GM19193 (cell line): Measurements from ENCODE around the gene SLC6A7.

Experiments
- POLR2A ChIP-seq: IDR thresholded peaks from 4 replicates; pipeline ENCODE4 v1.6.1; 2011; ENCODE audit not compliant: insufficient read depth, insufficient read length; ENCODE audit errors: extremely low read depth

Gene SLC6A7

DNA sequence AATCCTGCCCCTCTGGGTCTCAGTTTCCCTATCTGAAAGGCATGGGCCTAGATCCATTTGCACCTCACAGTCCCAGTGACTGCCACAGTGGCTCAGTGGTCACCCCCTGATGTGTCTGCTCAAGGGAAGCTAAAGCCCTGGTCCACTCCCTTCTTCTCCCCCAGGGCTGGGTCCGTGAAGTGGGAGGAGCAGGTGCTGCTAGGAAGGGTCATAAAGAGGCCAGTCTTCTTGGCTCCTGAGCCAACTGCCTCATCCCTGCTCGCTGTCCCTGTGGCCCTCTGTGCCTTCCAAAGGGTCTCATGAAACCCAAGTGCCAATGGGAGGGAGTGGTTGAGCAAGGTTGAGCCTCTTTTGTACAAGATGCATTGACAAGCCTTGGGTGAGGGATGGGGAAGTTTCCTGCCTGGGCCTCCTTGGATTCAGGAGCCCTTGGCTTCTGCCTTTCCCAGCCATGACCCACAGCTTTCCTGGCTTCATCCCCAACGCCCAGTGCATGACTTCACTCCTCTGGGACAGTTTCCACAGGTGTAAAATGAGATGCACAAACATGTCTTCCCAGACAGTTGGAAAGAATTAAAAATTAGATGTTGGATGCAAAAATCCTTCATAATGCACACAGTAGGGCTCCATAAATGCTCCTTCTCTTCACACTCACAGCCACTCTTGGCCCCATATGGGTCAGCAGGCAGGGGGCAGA is 1.6 kb upstream of the SLC6A7 start:
- TF ChIP-seq POLR2A = no peak

DNA sequence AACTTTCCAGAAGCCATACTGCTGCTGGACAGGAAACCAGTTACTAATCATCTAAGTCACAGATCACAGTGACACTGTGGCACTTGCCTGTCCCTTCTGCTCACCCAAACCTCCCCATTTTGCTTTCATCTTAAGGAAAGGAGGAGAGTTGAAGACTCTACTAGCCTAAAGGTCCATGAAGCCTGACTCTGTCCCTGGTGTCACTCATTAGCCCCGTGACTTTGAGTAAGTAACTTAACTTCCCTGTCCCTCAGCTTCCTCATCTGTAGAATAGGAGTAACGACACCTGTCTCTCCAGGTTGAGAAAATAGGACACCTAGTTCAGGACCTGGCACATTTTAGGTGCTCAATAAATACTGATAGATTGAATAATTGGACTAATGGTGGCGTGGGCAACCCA is 536 bp upstream of the SLC6A7 start:
- TF ChIP-seq POLR2A = no peak

DNA sequence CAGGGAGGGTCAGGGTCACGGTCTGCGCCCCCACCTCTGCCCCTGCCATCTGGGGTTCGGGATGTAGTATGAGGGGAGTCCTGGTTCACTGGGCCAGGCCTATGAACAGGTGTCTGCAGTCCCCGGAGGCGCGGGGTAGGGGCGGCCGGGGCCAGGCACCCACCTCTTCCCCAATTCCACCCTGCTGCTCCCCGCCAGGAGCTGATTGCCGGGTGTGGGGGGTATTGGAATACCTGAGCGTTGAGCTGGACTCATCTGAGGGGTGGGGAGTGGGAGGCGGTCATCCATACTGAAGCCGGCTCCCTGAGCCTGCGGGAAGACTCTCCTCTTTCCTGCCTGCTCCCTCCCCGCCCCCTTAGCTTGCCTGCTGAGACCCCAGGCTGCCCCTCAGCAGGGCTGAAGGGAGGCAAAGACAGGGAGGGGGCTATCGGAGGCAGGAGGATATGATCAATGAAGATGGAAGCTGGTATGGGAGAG is 679 bp downstream of the SLC6A7 start:
- TF ChIP-seq POLR2A = no peak

DNA sequence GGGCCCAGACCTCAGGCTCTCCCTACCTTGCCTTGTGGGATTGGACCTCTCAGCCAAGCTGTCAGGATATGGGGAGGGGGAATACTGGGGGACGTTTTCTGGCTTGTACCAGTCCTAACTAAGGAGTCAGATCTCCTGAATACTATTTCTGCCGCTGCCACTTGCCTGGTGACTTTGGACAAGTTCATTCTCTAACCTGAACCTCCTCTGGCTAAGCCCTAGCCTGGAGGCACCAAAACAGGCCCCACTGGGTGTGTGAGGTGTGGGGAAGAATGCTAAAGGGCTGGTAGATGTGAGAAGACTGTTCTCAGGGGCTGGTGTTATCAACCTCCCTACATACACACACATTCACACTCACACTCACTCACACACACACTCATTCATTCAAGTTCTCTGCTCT is 1.1 kb downstream of the SLC6A7 start:
- TF ChIP-seq POLR2A = no peak

DNA sequence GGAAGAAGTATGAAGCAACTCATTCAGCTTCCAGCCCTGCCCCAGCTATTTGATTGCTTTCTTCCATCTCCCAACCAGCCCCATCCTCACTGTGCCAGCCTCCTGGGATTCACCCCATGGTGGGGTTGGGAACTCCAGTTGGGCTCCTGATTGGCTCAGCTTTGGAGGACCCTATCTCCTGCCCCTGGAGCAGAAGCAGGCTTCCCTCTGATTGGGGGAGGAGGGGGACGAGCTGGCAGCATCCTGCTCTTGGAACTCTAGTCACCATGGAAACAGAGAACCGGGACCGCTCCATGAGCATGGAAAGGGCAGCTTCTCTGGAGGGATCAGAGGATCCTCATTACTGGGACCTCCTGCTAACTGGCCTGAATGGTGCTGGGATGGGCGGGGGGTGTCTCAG is 2.6 kb downstream of the SLC6A7 start:
- TF ChIP-seq POLR2A = no peak

DNA sequence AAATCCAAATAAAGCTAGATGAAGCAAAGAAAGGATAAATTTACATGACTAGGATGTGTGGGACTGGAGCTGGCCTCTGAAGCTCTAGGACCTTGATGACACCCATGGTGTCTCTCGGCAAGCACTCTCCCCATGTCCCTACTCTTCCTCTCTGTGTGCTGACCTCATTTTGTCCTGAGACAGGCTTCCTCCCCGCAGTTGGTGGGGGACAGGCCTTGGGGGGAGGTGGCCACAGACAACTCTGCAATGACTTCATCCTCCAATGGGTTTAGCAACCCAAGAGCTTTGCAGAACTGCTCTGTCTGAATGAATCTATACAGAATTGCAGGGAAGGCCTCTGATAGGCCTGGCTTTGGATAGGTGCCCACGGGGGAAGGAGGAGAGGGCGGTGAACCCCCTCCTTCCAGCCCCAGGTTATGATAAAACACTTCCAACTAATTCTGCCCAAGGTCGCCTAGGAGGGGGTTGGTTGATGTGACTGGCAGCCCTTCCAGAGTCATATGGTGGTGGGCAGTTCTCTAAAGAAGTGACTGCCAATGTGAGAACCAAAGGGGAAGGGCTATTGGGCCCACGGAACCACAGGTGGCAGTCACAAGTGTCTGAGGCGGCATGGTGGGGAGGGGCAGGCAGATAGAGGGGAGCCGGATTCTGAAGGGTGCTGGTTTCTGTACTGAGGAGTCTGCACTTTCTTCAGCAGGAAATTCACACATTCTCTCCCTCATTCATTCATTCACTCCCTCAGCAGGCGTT is 6.0 kb downstream of the SLC6A7 start:
- no peak for TF ChIP-seq POLR2A

DNA sequence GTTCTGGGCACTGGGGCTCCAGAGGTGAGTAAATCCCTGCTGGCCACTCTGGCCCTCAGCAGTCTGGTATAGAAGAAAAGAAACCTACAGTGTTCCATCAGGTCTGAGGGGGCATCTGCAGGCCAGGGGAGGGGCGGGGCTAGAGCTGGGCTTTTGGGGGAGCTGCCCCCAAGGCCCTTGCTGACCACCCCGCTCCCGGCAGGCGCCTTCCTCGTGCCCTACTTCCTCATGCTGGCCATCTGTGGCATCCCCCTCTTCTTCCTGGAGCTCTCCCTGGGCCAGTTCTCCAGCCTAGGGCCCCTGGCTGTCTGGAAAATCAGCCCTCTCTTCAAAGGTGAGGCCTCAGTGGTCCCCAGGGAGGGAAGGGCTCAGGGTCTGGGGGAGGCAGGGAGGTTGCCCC is 6.7 kb downstream of the SLC6A7 start:
- no peak for TF ChIP-seq POLR2A

DNA sequence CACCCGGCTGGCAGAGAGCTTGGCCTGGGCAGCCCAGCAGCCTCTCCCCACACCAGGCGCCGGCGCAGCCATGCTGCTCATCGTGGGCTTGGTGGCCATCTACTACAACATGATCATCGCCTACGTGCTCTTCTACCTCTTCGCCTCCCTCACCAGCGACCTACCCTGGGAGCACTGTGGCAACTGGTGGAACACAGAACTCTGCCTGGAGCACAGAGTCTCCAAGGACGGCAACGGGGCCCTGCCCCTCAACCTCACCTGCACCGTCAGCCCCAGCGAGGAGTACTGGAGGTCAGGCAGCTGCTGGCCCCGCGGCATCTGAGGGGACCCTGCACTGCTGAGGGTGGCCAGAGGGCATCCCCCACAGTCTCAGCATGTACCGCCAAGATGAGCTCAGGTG is 7.1 kb downstream of the SLC6A7 start:
- TF ChIP-seq POLR2A = no peak

DNA sequence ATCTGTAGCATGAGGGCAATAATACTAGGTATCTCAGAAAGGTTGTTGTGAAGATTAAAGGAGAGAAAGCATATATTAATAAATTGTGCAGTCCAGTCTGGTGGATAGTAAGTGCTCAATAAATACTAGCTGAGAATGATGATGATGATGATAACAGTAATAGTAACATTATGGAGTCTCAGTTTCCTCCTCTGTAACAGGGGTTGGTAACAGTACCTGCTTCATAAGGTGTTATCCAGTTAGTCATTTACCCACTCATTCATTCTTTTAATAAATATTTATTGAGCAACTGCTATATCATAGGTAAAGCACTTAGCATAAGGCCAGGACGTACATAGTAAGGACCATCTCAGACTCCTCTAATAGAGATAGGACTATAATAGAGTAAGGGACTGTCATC is 7.6 kb downstream of the SLC6A7 start:
- no peak for TF ChIP-seq POLR2A

DNA sequence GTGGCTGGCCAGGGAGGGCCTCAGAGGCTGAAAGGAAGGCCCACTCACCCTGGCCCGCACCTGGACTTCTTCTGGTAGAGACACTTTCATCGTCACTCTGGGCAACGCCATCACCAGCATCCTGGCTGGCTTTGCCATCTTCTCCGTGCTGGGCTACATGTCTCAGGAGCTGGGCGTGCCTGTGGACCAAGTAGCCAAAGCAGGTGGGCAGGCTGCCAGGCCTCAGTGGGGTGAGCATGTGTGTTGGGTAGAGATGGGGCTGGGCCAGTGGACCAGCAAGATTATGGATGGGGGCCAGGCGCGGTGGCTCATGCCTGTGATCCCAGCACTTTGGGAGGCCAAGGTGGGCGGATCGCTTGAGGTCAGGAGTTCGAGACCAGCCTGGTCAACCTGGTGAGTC is 12.6 kb downstream of the SLC6A7 start:
- TF ChIP-seq POLR2A = no peak

DNA sequence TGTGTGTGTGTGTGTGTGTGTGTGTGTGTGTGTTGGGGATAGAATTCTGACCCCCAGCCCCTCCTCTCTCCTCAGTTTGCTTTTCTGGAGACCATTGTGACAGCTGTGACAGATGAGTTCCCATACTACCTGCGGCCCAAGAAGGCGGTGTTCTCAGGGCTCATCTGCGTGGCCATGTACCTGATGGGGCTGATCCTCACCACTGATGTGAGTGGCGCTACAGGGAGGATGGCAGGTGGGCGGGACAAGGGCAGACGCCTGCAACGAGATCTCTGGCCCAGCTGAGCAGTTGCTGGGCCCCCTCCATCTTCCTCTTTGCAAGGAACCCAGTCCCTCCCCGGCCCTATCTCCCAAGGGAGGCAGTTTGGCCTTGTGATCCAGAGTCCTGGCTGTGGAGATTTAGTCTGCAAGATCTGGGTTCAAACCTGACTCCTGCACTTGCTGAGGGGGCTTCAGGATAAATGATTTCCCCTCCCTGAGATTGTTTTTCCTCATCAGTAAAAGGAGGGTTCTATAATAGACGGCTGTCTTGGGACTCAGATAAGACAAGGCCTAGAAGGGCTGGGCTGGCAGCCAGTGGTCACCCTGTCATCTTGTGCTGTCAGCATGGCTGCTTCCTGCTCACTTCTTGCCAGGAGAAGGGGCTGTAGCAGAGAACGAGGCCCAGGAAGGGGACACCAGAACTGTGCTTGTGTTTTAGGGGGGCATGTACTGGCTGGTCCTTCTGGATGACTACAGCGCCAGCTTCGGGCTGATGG is 14.1 kb downstream of the SLC6A7 start:
- no peak for TF ChIP-seq POLR2A

DNA sequence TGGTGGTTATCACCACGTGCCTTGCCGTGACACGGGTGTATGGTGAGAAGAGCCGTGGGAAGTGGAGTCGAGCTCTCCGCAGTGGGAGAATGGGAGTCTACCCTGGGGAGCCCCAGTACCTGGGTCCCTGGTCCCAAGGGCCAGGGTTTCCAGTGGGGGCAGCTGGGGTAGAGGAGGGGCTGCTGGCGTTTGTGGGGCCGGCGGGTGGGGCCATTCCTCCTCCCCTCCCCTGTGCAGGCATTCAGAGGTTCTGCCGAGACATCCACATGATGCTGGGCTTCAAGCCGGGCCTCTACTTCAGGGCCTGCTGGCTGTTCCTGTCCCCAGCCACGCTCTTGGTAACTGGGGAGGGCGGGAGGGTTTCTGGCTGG is 14.7 kb downstream of the SLC6A7 start:
- TF ChIP-seq POLR2A = no peak

DNA sequence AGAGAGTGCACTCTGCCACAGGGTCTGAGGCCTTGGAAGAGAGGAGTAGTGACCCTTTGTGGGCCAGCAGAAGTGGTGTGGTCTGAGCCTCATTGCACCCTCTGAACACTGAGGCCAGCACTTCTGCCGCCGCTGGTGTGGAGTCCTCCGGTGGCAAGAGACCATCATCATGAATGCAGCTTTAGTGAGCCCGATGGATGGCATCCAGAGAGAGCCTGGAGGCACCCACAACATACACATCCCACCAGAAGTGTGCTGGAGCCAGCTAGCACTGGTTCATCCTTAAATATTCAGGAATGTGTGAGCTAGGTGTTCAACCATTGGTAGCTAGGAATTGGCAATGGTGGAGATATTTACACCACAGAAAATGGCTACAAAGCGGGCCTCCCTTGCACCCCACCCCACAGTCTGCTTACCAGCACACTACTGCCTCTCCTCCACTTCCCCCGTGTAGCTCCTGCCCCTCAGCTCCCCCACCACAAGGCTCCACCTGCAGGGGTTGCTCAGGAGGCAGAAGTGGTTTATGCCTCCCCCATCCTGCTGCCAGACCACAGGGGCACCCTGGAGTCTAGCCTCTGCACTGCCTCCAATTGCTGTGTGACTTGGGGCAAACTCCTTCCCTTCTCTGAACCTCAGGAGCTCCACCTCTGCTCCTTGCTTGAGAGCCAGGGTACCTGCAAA is 16.4 kb downstream of the SLC6A7 start:
- TF ChIP-seq POLR2A = no peak

DNA sequence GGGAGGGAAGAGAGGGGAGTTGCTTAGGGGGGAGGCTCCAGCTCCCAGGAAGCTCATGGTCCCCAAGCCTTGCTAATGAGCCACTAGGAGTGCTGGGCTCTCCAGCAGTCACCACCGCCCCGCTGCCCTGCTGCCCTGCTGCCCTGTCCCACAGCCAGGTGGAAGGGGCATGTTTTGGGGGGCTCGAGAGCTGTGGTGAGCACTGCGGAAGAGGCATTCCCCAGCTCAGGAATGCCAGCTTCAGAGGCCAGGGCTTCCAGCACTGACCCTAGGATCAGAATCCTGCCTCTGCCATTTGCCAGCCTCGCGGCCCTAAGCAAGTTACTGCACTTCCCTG is 16.9 kb downstream of the SLC6A7 start:
- no peak for TF ChIP-seq POLR2A

DNA sequence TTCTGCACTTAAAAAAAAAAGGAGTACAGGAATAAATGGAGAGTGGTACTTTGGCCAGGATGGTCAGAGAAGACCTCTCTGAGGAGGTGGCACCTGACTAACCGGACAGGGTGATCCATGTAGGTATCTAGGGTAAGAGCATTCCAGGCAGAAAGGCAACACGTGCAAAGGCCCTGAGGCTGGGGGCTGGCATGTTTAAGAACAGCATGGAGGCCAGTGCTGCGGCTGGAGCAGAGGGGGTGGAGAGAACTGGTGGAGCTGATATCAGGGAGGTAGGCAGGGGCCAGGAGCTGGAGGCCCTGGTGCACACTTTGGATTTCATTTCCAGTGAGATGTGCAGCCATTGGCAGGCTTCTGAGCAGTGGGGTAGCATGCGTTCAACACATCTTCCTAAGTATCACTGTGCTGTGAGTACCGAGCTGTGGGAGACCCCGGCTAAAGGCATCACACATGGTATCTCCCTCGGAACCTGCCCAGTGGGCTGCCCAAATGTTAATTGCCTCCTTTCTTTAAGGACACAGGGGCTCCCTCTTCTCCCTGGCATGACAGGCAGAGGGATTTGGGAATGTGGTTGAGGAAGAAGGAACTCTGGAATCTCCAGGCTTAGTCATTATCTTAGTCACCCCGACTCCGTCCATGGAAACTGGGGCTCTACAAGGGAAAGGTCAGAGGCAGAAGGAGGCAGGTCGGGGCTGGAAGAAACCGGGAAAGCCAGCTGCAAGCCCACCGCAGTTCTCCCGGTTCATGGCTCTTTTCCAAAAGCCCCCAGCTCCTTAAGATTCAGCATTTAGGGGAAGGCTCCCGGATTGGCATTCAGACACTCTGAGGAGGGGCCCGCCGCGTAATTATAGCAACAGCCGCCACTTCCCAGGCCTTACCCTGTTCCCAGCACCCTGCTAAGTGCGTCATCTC is 18.6 kb downstream of the SLC6A7 start:
- no peak for TF ChIP-seq POLR2A

DNA sequence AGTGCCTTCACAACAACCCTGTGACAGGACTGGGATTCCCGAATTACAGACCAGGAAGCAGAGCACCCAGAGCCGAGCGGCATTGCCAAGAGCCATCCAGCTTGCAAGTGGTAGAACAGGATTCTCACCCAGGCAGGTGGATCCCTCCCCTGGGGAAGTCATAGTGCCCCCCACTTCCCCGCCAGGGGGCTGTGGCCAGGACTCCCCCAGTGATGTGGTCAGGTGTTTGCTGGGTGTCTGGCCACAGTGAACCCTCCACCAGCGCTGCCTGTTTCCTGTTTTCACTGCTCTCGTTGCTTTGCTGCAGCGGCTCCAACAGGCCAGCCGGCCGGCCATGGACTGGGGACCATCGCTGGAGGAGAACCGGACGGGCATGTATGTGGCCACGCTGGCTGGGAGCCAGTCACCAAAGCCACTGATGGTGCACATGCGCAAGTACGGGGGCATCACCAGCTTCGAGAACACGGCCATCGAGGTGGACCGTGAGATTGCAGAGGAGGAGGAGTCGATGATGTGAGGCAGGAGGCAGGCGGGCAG is 19.3 kb downstream of the SLC6A7 start:
- no peak for TF ChIP-seq POLR2A
